HG02588 (cell line): ENCODE measurements around the gene YTHDF1.

ENCODE experiments used
- ATAC-seq: cut with Tn5 transposase; IDR thresholded peaks from one replicate; pipeline ENCODE4 v1.9.1; 2021; ENCODE audit warnings: mild to moderate bottlenecking, moderate library complexity; ENCODE audit not compliant: unreplicated experiment

YTHDF1 gene

DNA sequence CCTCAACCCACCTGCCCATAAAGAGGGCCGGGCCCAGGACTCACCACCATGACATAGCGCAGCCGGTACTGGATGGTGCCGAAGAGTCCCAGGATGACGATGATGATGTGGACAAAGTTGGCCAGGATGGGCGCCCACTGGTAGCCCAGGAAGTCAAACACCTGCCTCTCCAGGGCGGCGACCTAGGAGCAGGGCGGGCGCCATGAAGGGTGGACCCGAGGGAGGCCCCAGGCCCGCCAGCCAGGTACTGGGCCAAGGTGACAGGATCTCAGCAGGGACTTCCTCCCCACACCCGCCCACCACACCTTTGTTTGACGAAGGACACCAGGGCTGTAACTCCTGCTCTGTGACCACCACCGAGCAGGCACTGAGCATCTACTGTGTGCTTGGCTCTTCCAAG is 34.0 kb upstream of the YTHDF1 start:
- no peak for ATAC-seq

DNA sequence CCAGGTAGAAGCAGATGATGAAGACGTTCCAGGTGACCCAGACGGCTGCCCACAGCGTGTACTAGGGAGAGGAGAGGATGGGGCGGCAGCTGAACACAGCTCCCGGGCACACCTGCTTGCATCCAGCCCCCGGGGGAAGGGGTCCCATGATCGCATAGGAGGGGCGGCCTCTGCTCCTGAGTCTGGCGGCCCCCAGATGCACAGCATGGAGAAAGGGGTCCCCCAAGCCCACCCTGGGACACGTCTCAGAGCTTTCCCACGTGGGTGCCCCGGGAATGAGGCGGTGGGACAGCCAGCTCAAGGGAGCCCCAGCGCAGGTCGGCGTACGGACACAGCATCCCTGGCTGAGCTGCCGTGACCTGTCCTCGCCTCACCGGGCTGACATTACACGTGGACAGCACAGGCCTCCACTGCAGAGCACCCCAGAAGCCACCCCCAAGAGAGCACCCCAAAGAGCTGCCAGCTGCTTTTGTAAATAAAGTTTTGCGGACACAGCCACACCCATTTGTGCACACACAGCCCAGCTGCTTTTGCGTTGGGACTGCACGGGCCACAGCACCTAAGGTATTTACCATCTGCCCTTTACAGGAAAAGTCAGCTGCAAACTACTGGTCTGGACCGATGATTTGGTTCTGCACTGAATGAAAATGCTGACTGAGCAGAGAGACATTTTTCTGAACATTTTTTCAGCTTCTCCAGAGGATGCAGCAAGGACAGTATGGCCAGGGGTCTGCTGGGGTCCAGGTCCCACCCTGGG is 33.1 kb upstream of the YTHDF1 start:
- ATAC-seq, result no peak

DNA sequence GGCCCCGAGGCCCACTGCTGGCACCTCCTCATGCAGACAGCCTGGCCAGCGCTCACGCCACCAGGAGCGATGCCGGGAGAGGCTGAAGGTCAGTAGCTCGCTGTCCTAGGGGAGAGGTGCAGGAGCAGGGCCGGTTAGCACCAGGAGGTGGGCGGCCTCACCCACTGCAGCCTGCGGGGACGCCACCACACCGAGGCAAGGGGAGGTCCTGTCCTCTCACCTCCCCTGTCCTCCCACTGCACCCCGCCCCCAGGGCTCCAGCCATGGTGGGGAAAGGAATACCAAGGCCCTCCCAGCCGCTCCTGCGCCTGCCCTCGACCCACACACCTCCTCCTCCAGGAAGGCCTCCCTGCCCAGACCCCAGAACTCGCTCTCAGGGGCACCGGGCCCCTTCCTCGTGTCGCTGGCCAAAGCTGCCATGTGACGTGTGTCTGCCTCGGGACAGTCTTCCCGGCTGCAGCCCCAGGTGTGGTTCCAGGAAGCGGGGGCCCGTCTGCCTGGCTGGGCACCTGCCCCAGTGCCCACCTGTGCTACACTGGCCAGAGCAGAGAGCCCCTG is 31.8 kb upstream of the YTHDF1 start:
- no peak for ATAC-seq

DNA sequence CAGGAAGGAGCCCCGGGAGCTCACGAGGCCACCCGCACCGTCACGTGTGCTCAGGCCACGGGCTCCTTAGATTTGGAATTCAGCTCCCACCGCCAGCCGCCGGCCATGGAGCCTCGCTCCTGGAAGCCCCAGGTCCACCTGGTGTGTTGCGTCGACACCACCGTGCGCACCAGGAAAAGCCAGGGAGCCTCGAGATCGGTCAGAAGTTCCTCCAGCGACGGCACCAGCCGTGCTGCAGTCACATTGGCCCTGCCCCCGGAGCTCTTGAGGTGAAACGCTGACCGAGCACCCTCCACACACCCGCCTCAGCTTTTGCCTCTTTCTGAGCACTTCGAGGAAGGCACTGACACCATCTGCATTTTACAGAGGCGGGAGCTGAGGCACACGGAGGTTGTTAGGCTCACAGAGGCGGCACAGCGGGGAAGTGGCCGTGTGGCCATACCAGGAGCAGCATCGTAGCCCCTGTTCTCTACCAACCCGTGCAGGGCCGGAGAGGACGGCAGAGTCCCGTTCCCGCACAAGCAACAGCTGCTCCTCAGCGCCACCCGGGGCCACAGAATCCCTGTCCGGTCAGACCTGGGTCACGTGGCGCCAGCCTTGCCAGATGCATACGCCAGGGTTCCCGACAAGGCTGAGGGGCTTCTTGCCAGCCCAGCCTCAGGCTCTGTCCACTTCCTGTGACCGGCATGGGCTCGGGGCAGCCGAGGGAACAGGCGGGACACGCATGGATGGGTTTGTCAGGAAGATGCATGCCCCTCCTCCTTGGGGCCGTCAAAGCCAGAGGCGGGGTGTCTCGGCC is 30.8 kb upstream of the YTHDF1 start:
- ATAC-seq, result no peak

DNA sequence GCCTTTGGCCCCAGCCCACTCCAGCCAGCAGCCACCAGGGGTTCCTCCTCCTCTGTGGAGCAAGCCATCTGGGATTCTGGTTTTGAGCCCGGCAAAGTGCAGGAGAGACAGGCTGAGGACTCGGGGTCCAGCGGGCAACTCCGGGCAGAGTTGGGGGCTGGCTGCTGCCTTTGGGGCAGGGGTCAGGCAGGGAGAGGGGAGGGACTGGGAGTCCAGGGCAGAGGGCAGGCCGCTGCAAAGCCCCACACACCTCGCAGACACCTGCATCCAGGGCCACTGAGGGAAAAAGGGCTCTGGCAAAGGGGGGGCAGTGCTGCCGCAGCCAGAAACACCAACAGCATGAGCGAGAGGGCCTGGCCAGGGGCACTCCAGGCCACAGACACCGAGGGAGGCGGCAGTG is 28.5 kb upstream of the YTHDF1 start:
- no peak for ATAC-seq

DNA sequence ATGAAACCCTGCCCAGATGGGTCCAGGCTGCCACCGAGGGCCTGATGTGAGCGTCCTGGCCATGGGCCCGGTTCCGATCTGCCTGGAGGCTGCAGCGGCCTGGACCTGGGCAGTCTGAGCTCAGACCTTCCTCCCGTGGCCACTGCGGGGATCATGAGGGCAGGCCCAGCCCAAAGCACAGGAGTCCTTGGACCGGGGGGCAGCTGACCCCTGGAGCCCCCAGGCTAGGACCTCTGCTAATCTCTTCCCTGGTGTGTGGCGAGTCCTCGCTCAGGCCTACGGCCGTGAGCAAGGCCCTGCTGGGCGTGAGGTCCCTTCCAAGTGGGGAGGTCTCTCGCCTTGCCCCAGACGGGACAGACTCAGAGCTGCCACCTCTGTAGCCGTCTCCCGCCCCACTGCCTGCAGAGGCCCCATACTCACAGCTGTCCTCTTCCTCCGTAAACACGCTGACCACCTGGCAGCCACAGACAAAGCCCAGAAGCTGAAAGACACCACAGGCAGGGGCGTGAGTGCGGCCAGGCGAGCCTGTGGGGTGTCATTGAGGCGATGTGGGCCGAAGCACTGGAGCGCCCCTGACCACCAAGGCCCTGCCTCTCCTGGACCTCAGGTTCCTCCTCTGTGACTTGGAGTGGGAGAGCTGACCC is 27.8 kb upstream of the YTHDF1 start:
- no peak for ATAC-seq

DNA sequence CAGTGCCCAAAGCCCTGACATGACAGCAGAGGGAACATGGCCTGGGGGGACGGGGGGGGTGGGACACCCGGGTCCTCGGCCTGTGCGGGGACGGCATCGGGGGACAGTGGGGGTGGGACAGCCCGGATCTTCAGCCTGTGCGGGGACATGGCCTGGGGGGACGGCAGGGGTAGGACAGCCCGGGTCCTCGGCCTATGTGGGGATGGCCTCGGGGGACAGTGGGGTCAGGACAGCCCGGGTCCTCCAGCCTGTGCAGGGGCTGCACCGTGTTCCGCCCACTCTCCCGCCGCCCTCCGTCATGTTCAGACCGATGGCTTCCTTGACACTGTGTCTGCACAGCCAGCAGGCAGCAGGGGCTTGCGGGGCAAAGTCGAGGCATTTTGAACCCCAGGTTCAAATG is 26.8 kb upstream of the YTHDF1 start:
- no peak for ATAC-seq

DNA sequence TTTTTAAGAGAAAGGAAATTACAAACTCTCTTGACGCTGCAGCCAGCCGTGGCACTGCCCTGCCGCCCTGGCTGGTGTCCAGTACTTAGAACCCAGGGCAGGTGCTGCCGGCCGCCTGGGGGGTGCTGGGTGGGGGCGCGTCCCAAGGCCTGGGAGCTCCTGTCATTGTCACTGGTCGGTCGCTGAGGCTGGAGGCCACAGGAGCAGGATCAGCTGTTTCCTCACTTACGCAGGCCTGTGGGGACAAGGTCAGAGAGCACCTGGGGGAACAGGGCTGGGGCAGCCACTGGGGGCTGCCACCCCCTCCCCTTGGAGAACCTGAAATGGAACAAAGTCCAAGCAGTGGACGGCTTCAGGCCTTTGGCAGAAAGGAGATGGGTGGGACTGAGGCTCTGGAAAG is 25.3 kb upstream of the YTHDF1 start:
- no peak for ATAC-seq

DNA sequence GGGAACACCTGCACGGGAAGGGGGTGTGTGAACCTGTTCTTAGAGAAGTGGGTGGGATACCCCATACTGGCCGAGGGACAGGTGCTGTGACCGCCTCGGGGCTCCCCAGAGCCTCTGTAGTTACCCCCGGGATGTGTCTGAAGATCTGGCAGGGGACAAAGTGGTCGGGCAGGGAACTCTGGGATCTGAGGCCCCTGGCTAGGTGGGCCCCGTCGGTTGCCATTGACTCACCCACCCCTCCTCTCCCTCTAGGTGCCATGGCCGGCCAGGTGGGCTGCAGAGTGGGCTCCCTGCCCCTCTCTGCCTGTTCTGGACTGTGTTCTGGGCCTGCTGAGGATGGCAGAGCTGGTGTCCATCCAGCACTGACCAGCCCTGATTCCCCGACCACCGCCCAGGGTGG is 24.1 kb upstream of the YTHDF1 start:
- ATAC-seq, result no peak

DNA sequence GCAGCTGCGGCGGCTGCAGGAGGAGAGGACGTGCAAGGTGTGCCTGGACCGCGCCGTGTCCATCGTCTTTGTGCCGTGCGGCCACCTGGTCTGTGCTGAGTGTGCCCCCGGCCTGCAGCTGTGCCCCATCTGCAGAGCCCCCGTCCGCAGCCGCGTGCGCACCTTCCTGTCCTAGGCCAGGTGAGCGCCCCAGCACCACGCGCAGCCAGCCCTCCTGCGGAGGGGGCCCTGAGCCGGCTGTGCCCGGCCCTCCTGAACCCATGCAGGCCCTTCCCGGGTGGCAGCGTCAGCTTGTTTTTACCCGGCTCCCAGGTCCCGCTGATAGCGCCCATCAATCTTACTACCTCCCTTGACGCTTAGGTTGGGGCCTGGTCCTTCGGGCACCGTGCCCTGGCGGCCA is 23.5 kb upstream of the YTHDF1 start:
- no peak for ATAC-seq

DNA sequence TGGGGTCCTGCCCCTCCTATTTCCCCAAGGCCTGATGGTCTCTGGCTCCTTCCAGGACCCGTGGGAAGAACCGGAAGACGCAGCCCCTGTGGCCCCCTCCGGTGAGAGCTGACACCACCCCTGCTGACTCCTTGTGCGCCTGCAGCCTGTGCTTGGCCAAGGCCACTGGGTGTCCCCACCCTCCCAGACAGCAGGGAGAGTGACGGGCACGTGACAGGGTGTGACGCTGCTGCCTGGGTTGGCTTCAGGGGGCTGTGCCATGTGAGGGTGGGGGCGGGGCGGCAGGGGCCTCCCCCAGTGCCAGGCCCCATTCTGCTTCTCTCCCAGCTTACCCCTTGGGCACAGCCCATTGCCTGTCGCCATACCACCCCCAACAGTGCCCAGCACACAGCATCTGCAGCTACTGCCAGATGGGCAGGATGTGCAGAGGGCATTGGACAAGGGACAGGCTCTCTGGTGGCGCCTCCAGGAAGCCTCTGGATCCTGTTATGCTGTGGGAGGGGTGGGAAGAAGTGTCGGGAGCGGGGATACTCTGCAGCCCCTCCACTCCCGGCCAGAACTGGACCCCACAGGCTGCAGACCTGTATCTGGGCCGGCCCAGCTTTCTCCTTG is 22.7 kb upstream of the YTHDF1 start:
- ATAC-seq, result no peak

DNA sequence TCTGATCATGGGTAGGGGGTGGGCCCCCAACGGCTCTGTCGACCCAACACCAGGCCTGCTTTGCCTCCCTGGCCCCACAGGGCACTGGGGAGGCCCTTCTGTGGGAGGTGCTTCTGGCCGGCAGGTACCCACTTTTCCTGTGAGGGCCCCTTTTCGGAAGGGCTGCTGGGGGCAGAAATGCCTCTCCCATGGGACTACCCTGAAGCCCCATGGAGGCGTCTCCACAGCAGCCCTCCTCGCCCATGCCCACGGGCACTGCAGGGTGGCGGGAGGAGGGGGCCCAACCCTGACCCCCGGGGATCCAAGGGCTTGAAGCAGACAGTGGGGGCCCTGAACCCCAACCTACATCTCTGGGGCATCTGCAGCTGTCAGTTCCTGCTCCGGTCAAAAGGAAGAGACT is 22.1 kb upstream of the YTHDF1 start:
- ATAC-seq, result no peak

DNA sequence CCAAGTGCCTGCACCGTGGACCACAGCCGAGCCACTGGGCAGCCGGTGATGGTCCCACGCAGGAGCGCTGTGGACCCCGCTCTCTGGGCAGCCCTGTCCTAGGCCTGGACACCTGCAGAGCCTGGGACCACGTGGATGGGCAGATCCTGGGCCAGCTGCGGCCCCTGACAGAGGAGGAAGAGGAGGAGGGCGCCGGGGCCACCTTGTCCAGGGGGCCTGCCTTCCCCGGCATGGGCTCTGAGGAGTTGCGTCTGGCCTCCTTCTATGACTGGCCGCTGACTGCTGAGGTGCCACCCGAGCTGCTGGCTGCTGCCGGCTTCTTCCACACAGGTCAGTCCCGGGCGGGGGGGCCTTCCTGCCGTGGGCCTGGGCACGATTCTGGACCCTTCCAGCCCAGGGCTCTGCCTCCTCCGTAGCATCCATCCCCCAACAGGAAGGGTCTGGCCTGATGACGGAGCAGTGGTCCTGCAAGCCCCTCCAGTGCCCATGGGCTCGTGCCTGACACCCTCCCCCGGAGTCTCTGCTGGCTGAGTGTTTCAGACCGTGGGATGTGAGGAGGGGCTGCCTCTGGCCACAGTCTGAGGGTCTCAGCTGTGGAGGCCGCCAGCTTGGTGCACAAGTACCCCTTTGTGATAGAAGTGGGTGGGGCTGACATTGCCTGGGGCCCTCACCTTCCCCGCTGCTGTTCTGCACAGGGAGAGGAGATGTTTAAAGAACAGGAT is 20.3 kb upstream of the YTHDF1 start:
- ATAC-seq, result no peak

DNA sequence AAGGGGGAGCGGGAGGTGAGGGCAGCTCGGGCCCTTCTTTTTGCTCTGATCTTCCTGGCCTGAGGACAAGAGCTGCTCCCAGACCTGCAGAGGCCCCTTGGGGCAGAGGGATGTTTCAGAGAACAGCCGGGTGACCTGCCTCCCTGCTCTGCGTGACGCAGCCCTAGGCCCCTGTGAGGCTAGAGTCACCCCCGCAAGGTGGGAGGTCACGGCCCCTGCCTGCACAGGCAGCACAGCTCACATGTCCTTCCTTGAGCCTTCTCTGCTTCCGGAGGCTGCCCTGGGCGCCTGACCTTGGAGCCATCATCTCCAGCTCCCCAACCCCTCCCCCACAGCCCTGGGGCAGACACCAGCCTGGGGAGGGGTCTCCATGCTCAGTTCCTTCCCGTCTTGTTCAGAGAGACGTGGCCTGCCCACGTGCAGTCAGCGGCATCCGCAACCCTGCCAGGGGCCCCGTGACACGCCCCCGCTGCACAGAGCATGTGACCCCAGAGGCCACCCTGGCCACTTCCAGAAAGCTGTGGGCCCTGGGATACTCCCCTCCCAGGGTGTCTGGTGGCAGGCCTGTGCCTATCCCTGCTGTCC is 19.6 kb upstream of the YTHDF1 start, which contains the start of gene BIRC7:
TSS of gene BIRC7 (plus strand) at position 507 of the 585 bp plus-strand sequence. CDS start 192 bp downstream, outside the sequence.
- no peak for ATAC-seq

DNA sequence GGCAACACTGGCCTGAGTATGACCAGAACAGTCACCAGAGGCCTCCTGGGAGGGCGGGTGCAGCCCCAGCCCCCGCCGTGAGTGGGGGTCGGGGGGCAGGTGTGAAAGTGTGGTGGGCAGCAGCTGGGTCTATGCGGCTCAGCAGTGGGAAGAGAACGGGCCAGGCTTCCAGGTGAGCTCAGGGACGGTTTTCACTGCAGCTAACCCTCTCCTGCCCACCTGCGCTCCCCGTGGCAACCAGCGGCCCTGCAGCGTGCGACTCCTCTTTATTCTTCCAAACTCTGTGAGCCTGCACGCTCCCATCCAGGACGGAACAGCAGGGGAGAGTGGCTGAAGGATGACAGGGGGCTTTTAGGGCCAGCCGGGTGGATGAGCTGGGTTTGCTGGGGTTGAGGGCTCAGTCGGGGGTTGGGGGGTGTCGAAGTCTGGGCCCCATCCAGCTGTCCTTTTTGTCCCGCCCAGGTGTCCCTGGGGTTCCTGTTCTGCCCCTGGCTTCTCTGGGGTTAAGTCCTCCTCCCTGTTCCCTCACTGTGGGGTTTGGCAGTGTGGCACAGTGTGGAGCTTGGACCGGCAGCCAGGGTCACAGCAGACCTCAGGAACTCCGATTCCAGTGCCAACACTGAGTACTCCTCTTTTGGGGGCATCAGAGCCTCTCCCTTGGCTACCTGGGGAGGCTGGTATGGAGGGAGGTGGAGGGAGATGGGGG is 18.9 kb upstream of the YTHDF1 start:
- ATAC-seq, result no peak

DNA sequence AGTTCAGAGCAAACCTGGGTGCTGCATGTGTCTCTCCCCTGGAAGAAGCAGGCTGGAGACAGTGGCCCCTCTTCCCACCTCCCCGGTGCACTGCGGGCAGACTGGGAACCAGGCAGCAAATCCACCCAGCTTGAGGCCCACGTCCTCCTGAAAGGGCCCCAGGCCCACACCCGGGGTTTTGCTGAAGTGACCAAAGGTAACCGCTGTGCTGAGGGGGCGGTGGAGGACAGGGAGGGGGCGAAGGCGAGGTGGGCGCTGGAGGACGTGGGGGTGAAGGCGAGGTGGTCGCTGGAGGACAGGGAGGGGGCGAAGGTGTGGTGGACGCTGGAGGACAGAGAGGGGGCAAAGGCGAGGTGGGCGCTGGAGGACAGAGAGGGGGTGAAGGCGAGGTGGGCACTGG is 18.0 kb upstream of the YTHDF1 start:
- no peak for ATAC-seq

DNA sequence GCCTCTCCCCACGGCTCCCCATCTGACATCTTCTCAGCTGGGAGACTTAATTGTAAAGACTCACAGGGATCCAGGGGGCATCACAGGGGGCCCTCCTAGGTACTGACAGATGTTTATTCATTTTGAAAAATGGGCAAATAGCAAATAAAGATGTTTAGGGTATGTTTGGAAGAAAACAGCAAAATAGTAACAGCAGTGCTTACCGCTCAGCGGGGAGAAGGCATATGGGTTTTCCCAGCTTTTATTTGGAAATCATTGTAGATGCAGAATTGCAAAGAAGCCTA is 17.1 kb upstream of the YTHDF1 start:
- no peak for ATAC-seq

DNA sequence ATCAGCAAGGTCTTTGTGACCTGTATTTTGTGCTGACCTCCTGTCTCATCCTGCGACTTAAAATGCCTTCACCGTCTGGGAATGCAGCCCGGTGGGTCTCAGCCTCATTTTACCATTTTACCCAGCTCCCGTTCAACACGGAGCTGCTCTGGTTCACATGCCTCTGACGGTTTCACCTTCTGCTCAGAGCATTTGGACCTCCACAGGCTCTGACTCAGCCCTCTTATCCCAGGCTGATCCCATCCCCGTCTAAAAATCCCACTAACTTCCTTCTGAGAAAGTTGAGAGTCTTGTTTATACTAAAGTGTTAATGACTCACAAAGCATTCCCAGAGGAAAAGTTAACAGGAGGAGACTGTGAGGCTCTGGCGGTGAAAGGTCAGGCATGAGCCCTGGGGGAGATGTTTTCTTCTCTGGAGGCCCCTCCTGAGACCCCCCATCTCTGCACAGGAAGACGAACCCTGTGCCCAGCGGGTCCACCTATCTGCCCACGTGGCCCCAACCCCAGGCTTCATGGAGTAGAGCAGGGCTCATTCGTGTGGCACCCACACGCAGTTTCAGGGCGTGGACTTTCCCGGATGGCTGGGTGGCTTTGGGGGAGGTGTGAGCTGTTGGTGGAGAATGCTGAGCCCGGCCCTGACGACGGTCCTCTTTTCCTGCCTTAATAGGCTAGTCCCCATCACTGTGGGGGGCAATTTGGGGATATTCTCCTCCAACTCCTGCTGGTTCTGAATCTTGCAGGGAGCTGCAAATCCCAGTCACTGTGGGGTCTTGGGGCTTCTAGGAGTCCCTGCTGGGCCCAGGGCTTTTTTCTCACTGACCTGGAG is 16.5 kb upstream of the YTHDF1 start:
- no peak for ATAC-seq

DNA sequence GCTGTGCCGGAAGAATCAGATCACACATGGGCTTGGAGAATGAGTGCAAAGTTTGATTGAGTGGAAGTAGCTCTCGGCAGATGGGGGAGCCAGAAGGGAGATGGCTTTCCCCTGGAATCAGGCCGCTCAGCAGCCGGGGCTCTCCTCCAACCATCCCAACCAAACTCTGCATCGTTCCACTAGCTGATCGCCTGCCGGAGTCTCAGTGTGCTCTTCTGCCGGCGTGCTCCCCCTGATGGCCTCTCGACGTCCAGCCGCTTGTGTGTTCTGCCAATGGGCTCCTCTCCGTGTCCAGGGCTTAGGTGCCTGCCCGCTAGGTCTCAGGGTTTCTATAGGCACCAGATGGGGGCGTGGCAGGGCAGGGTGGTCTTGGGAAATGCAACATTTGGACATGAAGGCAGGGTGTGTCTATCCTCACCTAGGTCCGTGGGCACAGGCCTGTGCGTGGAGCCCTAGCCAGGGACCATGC is 14.9 kb upstream of the YTHDF1 start:
- ATAC-seq, result no peak
